ENCODE measurements around the gene GABBR2.

Gene GABBR2

GRCh38 chr9:98726735-98727134, 18.0 kb upstream of the GABBR2 start:
- H3K4me3 ChIP-seq (ENCODE audit: low read length): no peak overlapping the region
- DNase-seq (ENCODE audit: low read depth, low spot score): peak; percentile 12

- no peak for DNase-seq (ENCODE audit: low read depth, low spot score)
- H3K4me3 ChIP-seq (ENCODE audit: low read length): no peak overlapping the region
These were observed 16.2 kb upstream of the GABBR2 start for GRCh38 chr9:98724810-98725530.

- DNase-seq (ENCODE audit: low read depth, low spot score): no peak
- no peak overlapping the region for H3K4me3 ChIP-seq (ENCODE audit: low read length)
These were observed 12.9 kb upstream of the GABBR2 start for GRCh38 chr9:98721643-98722042.

GRCh38 chr9:98720402-98720801, 11.7 kb upstream of the GABBR2 start:
- no peak for DNase-seq (ENCODE audit: low read depth, low spot score)
- no peak overlapping the region for H3K4me3 ChIP-seq (ENCODE audit: low read length)

- H3K4me3 ChIP-seq (ENCODE audit: low read length): no peak overlapping the region
- DNase-seq (ENCODE audit: low read depth, low spot score): no peak
These were observed 10.3 kb upstream of the GABBR2 start for GRCh38 chr9:98719055-98719454.

GRCh38 chr9:98714833-98715232, 6.1 kb upstream of the GABBR2 start:
- H3K4me3 ChIP-seq (ENCODE audit: low read length): no peak overlapping the region
- DNase-seq (ENCODE audit: low read depth, low spot score): no peak

- H3K4me3 ChIP-seq (ENCODE audit: low read length): no peak overlapping the region
- DNase-seq (ENCODE audit: low read depth, low spot score): no peak
These were observed 4.3 kb upstream of the GABBR2 start for GRCh38 chr9:98712987-98713386.

- no peak overlapping the region for H3K4me3 ChIP-seq (ENCODE audit: low read length)
- no peak for DNase-seq (ENCODE audit: low read depth, low spot score)
These were observed 1.5 kb upstream of the GABBR2 start for GRCh38 chr9:98709968-98710965.

GRCh38 chr9:98708103-98708932, 417 bp downstream of the GABBR2 start:
- no peak for DNase-seq (ENCODE audit: low read depth, low spot score)
- no peak overlapping the region for H3K4me3 ChIP-seq (ENCODE audit: low read length)

GRCh38 chr9:98707166-98708102, 1.3 kb downstream of the GABBR2 start:
- DNase-seq (ENCODE audit: low read depth, low spot score): no peak

GRCh38 chr9:98706651-98707165, 2.0 kb downstream of the GABBR2 start:
- no peak for DNase-seq (ENCODE audit: low read depth, low spot score)
- no peak overlapping the region for H3K4me3 ChIP-seq (ENCODE audit: low read length)

More at GRCh38 chr9:98707166-98708102, 1.3 kb downstream of the GABBR2 start:
- no peak overlapping the region for H3K4me3 ChIP-seq (ENCODE audit: low read length)

GRCh38 chr9:98702835-98703380, 5.8 kb downstream of the GABBR2 start:
- no peak for DNase-seq (ENCODE audit: low read depth, low spot score)

GRCh38 chr9:98702340-98702739, 6.4 kb downstream of the GABBR2 start:
- no peak overlapping the region for H3K4me3 ChIP-seq (ENCODE audit: low read length)
- DNase-seq (ENCODE audit: low read depth, low spot score): no peak

More at GRCh38 chr9:98702835-98703380, 5.8 kb downstream of the GABBR2 start:
- H3K4me3 ChIP-seq (ENCODE audit: low read length): no peak overlapping the region

- DNase-seq (ENCODE audit: low read depth, low spot score): no peak
- H3K4me3 ChIP-seq (ENCODE audit: low read length): no peak overlapping the region
These were observed 7.2 kb downstream of the GABBR2 start for GRCh38 chr9:98701576-98701975.

GRCh38 chr9:98700801-98701200, 7.9 kb downstream of the GABBR2 start:
- H3K4me3 ChIP-seq (ENCODE audit: low read length): no peak overlapping the region
- DNase-seq (ENCODE audit: low read depth, low spot score): no peak

GRCh38 chr9:98698856-98699255, 9.9 kb downstream of the GABBR2 start:
- DNase-seq (ENCODE audit: low read depth, low spot score): no peak

GRCh38 chr9:98694943-98695342, 13.8 kb downstream of the GABBR2 start:
- no peak for DNase-seq (ENCODE audit: low read depth, low spot score)
- H3K4me3 ChIP-seq (ENCODE audit: low read length): no peak overlapping the region

More at GRCh38 chr9:98698856-98699255, 9.9 kb downstream of the GABBR2 start:
- no peak overlapping the region for H3K4me3 ChIP-seq (ENCODE audit: low read length)

GRCh38 chr9:98692392-98692791, 16.3 kb downstream of the GABBR2 start:
- no peak overlapping the region for H3K4me3 ChIP-seq (ENCODE audit: low read length)
- no peak for DNase-seq (ENCODE audit: low read depth, low spot score)
